Measurements from ENCODE around the gene PROSER2.

DNA sequence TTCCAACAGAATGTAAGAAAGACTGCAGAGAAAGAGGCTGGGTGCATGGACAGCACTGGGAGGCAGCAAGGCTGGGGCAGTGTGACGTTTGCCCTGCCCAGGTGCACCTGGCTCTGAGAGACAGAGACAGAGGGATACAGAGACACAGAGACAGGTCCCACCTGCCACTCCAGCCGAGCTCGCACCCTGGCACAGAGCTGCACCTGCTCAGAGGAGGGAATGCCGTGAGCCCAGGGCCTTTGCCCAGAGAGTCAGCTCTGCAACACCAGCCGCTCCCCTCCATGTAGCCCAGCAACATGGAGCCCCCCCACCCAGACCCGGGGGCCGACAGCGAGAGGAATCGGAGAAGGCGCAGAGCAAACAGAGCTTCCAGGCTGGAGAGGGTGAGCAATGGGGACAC lies 35.3 kb upstream of the PROSER2 start:
- TF ChIP-seq EZH2 (IDR thresholded peaks at IDR 0.05; ENCODE audit: borderline replicate concordance, insufficient read depth, low read depth, low read length, poor library complexity, severe bottlenecking): no peak
- TF ChIP-seq, protein P1, sequence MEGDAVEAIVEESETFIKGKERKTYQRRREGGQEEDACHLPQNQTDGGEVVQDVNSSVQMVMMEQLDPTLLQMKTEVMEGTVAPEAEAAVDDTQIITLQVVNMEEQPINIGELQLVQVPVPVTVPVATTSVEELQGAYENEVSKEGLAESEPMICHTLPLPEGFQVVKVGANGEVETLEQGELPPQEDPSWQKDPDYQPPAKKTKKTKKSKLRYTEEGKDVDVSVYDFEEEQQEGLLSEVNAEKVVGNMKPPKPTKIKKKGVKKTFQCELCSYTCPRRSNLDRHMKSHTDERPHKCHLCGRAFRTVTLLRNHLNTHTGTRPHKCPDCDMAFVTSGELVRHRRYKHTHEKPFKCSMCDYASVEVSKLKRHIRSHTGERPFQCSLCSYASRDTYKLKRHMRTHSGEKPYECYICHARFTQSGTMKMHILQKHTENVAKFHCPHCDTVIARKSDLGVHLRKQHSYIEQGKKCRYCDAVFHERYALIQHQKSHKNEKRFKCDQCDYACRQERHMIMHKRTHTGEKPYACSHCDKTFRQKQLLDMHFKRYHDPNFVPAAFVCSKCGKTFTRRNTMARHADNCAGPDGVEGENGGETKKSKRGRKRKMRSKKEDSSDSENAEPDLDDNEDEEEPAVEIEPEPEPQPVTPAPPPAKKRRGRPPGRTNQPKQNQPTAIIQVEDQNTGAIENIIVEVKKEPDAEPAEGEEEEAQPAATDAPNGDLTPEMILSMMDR (IDR thresholded peaks at IDR 0.05): no peak
